Fibroblast of villous mesenchyme (primary cell): ENCODE results near the gene XRCC5. TPM values are rescaled to one million over a fixed set of nuclear protein-coding genes. Genes with fewer than 3 reads are reported as not detected.
"Not testable (repeated sequence)": the region's sequence is repeated elsewhere in the genome, so short reads cannot be mapped to it uniquely, and the experiment has no call there.

Experiments
- DNase-seq: peaks from one replicate; pipeline ENCODE4 v3.0.0-alpha.2; 2010; ENCODE audit warnings: low read depth
- H3K4me3 ChIP-seq: 2 replicates; pipeline ENCODE4 v1.5.1; 2011; ENCODE audit warnings: low read depth, mild to moderate bottlenecking, low read length
- CTCF ChIP-seq: IDR thresholded peaks from 2 replicates; pipeline ENCODE4 v1.5.1; 2012; ENCODE audit warnings: low read depth, mild to moderate bottlenecking, low read length; ENCODE audit not compliant: insufficient read depth
- total RNA-seq: library from RNA; depleted of rRNA; stranded (reverse); fragments of >200 nt; gene quantifications from 2 replicates; pipeline ENCODE4 v1.2.3, GENCODE V29; 2012

The XRCC5 gene
- total RNA-seq, 1 donor = 278 TPM

- no peak for DNase-seq
- no peak for TF ChIP-seq CTCF
- no peak overlapping the region for H3K4me3 ChIP-seq
Measured at GRCh38 chr2:216202626-216203250, 93.6 kb downstream of the XRCC5 start.

GRCh38 chr2:216205486-216205885 is 96.3 kb downstream of the XRCC5 start:
- no peak overlapping the region for H3K4me3 ChIP-seq
- DNase-seq = no peak
- no peak for TF ChIP-seq CTCF

GRCh38 chr2:216206041-216206703 is 97.0 kb downstream of the XRCC5 start:
- DNase-seq = no peak
- no peak overlapping the region for H3K4me3 ChIP-seq
- TF ChIP-seq CTCF = no peak

GRCh38 chr2:216206821-216207220 is 97.7 kb downstream of the XRCC5 start:
- TF ChIP-seq CTCF = no peak

GRCh38 chr2:216208661-216209060 is 99.5 kb downstream of the XRCC5 start:
- not testable (repeated sequence) for DNase-seq, H3K4me3 ChIP-seq

More at GRCh38 chr2:216206821-216207220, 97.7 kb downstream of the XRCC5 start:
- no peak for DNase-seq
- H3K4me3 ChIP-seq = no peak overlapping the region

GRCh38 chr2:216210701-216211540 is 101.8 kb downstream of the XRCC5 start:
- H3K4me3 ChIP-seq = no peak overlapping the region
- peak; percentile 57 for DNase-seq
- no peak for TF ChIP-seq CTCF

GRCh38 chr2:216211614-216212145 is 102.5 kb downstream of the XRCC5 start:
- no peak for DNase-seq
- TF ChIP-seq CTCF = no peak
- H3K4me3 ChIP-seq = no peak overlapping the region
